Osteocyte (in vitro differentiated cells): ENCODE measurements around the gene SPOCK3. TPM values are rescaled to one million over a fixed set of nuclear protein-coding genes. Genes with fewer than 3 reads are reported as not detected.
"Not testable (repeated sequence)": the region's sequence is repeated elsewhere in the genome, so short reads cannot be mapped to it uniquely, and the experiment has no call there.

ENCODE experiments used
- DNase-seq: peaks from one replicate; pipeline ENCODE4 v3.0.0; 2021; ENCODE audit warnings: mixed read lengths; ENCODE audit not compliant: unreplicated experiment; ENCODE audit errors: extremely low spot score
- H3K27ac Mint-ChIP-seq: one replicate; pipeline ENCODE4 v1.8.0; 2021; ENCODE audit warnings: mild to moderate bottlenecking, mixed read lengths; ENCODE audit not compliant: unreplicated experiment
- H3K27me3 Mint-ChIP-seq: one replicate; pipeline ENCODE4 v1.8.0; 2021; ENCODE audit warnings: mixed read lengths; ENCODE audit not compliant: unreplicated experiment
- H3K36me3 Mint-ChIP-seq: one replicate; pipeline ENCODE4 v1.8.0; 2021; ENCODE audit warnings: mixed read lengths; ENCODE audit not compliant: unreplicated experiment
- H3K4me1 Mint-ChIP-seq: one replicate; pipeline ENCODE4 v1.8.0; 2021; ENCODE audit warnings: mixed read lengths; ENCODE audit not compliant: unreplicated experiment
- H3K4me3 Mint-ChIP-seq: one replicate; pipeline ENCODE4 v1.8.0; 2021; ENCODE audit warnings: mild to moderate bottlenecking, moderate library complexity, mixed read lengths; ENCODE audit not compliant: unreplicated experiment
- H3K9me3 Mint-ChIP-seq: one replicate; pipeline ENCODE4 v1.8.0; 2021; ENCODE audit warnings: mixed read lengths; ENCODE audit not compliant: unreplicated experiment
- CTCF ChIP-seq: fragments of 200-600 bp; sonication (generic); IDR thresholded peaks from 2 replicates; pipeline ENCODE4 v1.5.0; 2021; ENCODE audit warnings: antibody characterized with exemption, mild to moderate bottlenecking, moderate library complexity
- total RNA-seq: library from RNA; stranded (reverse); gene quantifications from 2 replicates; pipeline ENCODE4 v1.2.1, GENCODE V29; 2021

The SPOCK3 gene
- total RNA-seq, 1 donor from 2014 or later: not detected

- H3K27me3 Mint-ChIP-seq: no peaks in the 10 kb centered on the region
- peaks cover 8% of the 10 kb centered on the region for H3K9me3 Mint-ChIP-seq
- no peak for DNase-seq
- H3K36me3 Mint-ChIP-seq: no peaks in the 10 kb centered on the region
- H3K4me3 Mint-ChIP-seq: no peak overlapping the region
- no peak for TF ChIP-seq CTCF
- H3K4me1 Mint-ChIP-seq: no peaks in the 10 kb centered on the region
- H3K27ac Mint-ChIP-seq: no peak overlapping the region
Measured at GRCh38 chr4:166972071-166972470, 262.2 kb downstream of the SPOCK3 start.

GRCh38 chr4:166968219-166968618 is 266.1 kb downstream of the SPOCK3 start:
- H3K36me3 Mint-ChIP-seq, H3K4me1 Mint-ChIP-seq, DNase-seq, H3K9me3 Mint-ChIP-seq, H3K27me3 Mint-ChIP-seq, H3K27ac Mint-ChIP-seq, H3K4me3 Mint-ChIP-seq: not testable (repeated sequence)

- H3K9me3 Mint-ChIP-seq: peaks cover 8% of the 10 kb centered on the region
- no peak for DNase-seq
- no peak overlapping the region for H3K27ac Mint-ChIP-seq
- no peak overlapping the region for H3K4me3 Mint-ChIP-seq
- TF ChIP-seq CTCF: no peak
- no peaks in the 10 kb centered on the region for H3K27me3 Mint-ChIP-seq
- no peaks in the 10 kb centered on the region for H3K4me1 Mint-ChIP-seq
- H3K36me3 Mint-ChIP-seq: no peaks in the 10 kb centered on the region
Measured at GRCh38 chr4:166965562-166965961, 268.7 kb downstream of the SPOCK3 start.

- H3K36me3 Mint-ChIP-seq: no peaks in the 10 kb centered on the region
- H3K27ac Mint-ChIP-seq: no peak overlapping the region
- no peak for TF ChIP-seq CTCF
- H3K4me1 Mint-ChIP-seq: no peaks in the 10 kb centered on the region
- DNase-seq: no peak
- H3K9me3 Mint-ChIP-seq: peaks cover 12% of the 10 kb centered on the region
- H3K4me3 Mint-ChIP-seq: no peak overlapping the region
- no peaks in the 10 kb centered on the region for H3K27me3 Mint-ChIP-seq
Measured at GRCh38 chr4:166957451-166957850, 276.8 kb downstream of the SPOCK3 start.

GRCh38 chr4:166956484-166956883 is 277.8 kb downstream of the SPOCK3 start:
- Mint-ChIP-seq H3K4me1 (no peaks in the 10 kb centered on the region), H3K27ac (no peak overlapping the region), H3K36me3 (no peaks in the 10 kb centered on the region), H3K9me3 (peaks cover 12% of the 10 kb centered on the region), H3K27me3 (no peaks in the 10 kb centered on the region), H3K4me3 (no peak overlapping the region)
- TF ChIP-seq CTCF: no peak
- no peak for DNase-seq

- no peak for DNase-seq
- H3K27ac Mint-ChIP-seq: no peak overlapping the region
- no peaks in the 10 kb centered on the region for H3K9me3 Mint-ChIP-seq
- H3K4me1 Mint-ChIP-seq: no peaks in the 10 kb centered on the region
- H3K36me3 Mint-ChIP-seq: no peaks in the 10 kb centered on the region
- H3K4me3 Mint-ChIP-seq: no peak overlapping the region
- TF ChIP-seq CTCF: no peak
- no peaks in the 10 kb centered on the region for H3K27me3 Mint-ChIP-seq
Measured at GRCh38 chr4:166941629-166942028, 292.7 kb downstream of the SPOCK3 start.
